K562 (cell line): Measurements from ENCODE around the gene NACC1. TPM values are rescaled to one million over a fixed set of nuclear protein-coding genes. Genes with fewer than 3 reads are reported as not detected.

ENCODE experiments used
- CHD4 ChIP-seq: fragments of 200-600 bp; sonication (generic); IDR thresholded peaks from 3 replicates; pipeline ENCODE4 v1.6.1; 2012; ENCODE audit warnings: low read depth, mild to moderate bottlenecking, mixed read lengths, low read length, inconsistent platforms; ENCODE audit not compliant: insufficient read depth, insufficient replicate concordance, poor library complexity, severe bottlenecking
- DIDO1 ChIP-seq: fragments of 450-650 bp; IDR thresholded peaks from 2 replicates; pipeline ENCODE4 v1.6.1; 2016; ENCODE audit warnings: low read depth, missing biosample characterization, missing genetic modification characterization
- FOXJ2 ChIP-seq: fragments of 200-800 bp; sonication (Bioruptor generic); IDR thresholded peaks from 2 replicates; pipeline ENCODE4 v1.6.1; 2016; ENCODE audit warnings: missing genetic modification characterization, missing compliant biosample characterization
- GABPB2 ChIP-seq: fragments of 250-450 bp; sonication (Bioruptor Pico); conservative IDR thresholded peaks from 2 replicates; pipeline ENCODE4 v1.5.1; 2021; ENCODE audit warnings: mild to moderate bottlenecking
- KAT7 ChIP-seq: sonication (generic); formaldehyde crosslinking; IDR thresholded peaks from 2 replicates; pipeline ENCODE4 v1.8.0; 2022; ENCODE audit warnings: missing genetic modification reagents, mild to moderate bottlenecking, borderline replicate concordance
- LCOR ChIP-seq: sonication (generic); formaldehyde crosslinking; IDR thresholded peaks from 2 replicates; pipeline ENCODE4 v1.8.0; 2022; ENCODE audit warnings: mild to moderate bottlenecking, missing genetic modification reagents
- MEF2D ChIP-seq: conservative IDR thresholded peaks from 2 replicates; pipeline ENCODE4 v1.6.1; 2016; ENCODE audit warnings: low read depth, missing genetic modification characterization, missing compliant biosample characterization
- POLR2B ChIP-seq: fragments of 450-650 bp; IDR thresholded peaks from 2 replicates; pipeline ENCODE4 v1.6.1; 2018; ENCODE audit warnings: low read depth; ENCODE audit not compliant: partially characterized antibody
- TAF1 ChIP-seq: IDR thresholded peaks from 2 replicates; pipeline ENCODE4 v1.6.1; 2011; ENCODE audit warnings: mild to moderate bottlenecking, low read length, moderate library complexity; ENCODE audit not compliant: insufficient read depth, control insufficient read depth, severe bottlenecking; ENCODE audit errors: extremely low read depth
- TAF15 ChIP-seq: fragments of 200-400 bp; formaldehyde crosslinking; IDR thresholded peaks from 2 replicates; pipeline ENCODE4 v1.6.1; 2017; ENCODE audit warnings: mild to moderate bottlenecking, low read depth, low read length, moderate library complexity
- TAF7 ChIP-seq: fragments of 450-650 bp; IDR thresholded peaks from 2 replicates; pipeline ENCODE4 v1.6.1; 2016; ENCODE audit warnings: missing genetic modification characterization, missing compliant biosample characterization
- XRCC4 ChIP-seq: IDR thresholded peaks from one replicate; pipeline ENCODE4 v1.6.1; 2011; ENCODE audit not compliant: insufficient read depth, insufficient read length; ENCODE audit errors: extremely low read depth
- ZNF778 ChIP-seq: fragments of 450-650 bp; formaldehyde crosslinking; IDR thresholded peaks from 2 replicates; pipeline ENCODE4 v1.4.0; 2020; ENCODE audit warnings: mild to moderate bottlenecking, moderate library complexity
- polyA plus RNA-seq, 8 experiments: library from polyadenylated mRNA; depleted of rRNA in 4 of 8; stranded (reverse) in 5 of 8; unstranded in 3 of 8; fragments of >200 nt; fragmentation: Nextera tagmentation in 2 of 8; fragmentation: Illumina TruSeq in 1 of 8; extraction: Ambion mirVana in 2 of 8; extraction: Trizol in 1 of 8; gene quantifications; 2 replicates each; pipeline versions ENCODE4 v1.2.1 to v1.2.3, GENCODE V29; 2011 to 2014; ENCODE audit warnings: inconsistent platforms in 1 of 8, missing spikeins in 1 of 8
- total RNA-seq, 7 experiments: library from RNA; depleted of rRNA in 6 of 7; stranded (reverse); fragments of >200 nt in 6 of 7; fragmentation: Illumina TruSeq in 2 of 7; extraction: Trizol in 2 of 7; gene quantifications; 2 replicates each; pipeline versions ENCODE4 v1.2.1 to v1.2.3, GENCODE V29; 2011 to 2021; ENCODE audit warnings: low replicate concordance in 1 of 7
- TF ChIP-seq, protein P1 (sequence below), 2 experiments: IDR thresholded peaks in 1 of 2; conservative IDR thresholded peaks in 1 of 2; 2 replicates each; pipeline ENCODE4 v1.6.1; 2016; ENCODE audit warnings: low read depth in 2 of 2, mild to moderate bottlenecking in 1 of 2, missing compliant biosample characterization in 1 of 2, missing genetic modification characterization in 1 of 2, moderate library complexity in 1 of 2
- TF ChIP-seq, protein P2 (sequence below): sonication (generic); formaldehyde crosslinking; IDR thresholded peaks from 2 replicates; pipeline ENCODE4 v1.8.1; 2023; ENCODE audit warnings: mild to moderate bottlenecking, missing genetic modification reagents, moderate library complexity
- TF ChIP-seq, protein P3 (sequence below): fragments of 250-450 bp; sonication (Bioruptor Pico); IDR thresholded peaks from 2 replicates; pipeline ENCODE4 v1.8.0; 2021; ENCODE audit warnings: mild to moderate bottlenecking, moderate library complexity
- TF ChIP-seq, protein P4 (sequence below), 2 experiments: fragments of 450-650 bp in 1 of 2; IDR thresholded peaks; 2 replicates each; pipeline ENCODE4 v1.6.1; 2011 to 2017; ENCODE audit warnings: low read depth in 2 of 2, antibody characterized with exemption in 1 of 2, borderline replicate concordance in 1 of 2, low read length in 1 of 2, mild to moderate bottlenecking in 1 of 2, mixed read lengths in 1 of 2; ENCODE audit not compliant: control insufficient read depth in 1 of 2

The NACC1 gene
- total and polyA plus RNA-seq, 9 of the 15 experiments (the other 6 are each of a cell fraction or from before 2014, with no cell fraction given), result 0.04 to 96.6 (median 25.8) TPM

DNA sequence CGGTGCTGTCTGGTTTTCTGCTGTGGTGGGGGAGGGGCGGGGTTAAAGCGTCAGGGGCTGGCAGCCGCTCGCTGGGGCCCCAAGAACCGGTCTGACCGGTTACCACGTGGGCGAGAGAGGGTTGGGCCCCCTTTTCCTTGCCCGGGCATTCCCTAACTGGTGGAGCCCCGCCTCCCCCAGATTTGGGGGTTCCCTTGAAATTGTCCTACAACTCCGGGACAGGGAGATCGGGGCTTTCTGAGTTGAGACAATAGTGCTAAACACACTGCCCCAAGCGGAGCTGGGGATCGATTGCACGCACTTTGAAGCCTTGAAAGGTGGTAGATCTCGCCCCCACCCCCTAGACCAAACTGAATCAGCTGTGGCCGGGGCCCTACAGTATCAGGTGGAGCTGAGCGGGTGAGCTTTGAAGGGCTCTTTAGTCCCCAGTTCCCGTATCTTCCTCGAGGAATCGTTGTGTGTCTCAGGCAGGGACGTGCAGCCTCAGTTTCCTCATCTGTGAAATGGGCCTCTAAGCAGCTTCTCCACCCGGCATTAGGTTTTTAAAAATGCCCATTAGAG lies 36.9 kb downstream of the NACC1 start (continued):
- TF ChIP-seq, protein P1, sequence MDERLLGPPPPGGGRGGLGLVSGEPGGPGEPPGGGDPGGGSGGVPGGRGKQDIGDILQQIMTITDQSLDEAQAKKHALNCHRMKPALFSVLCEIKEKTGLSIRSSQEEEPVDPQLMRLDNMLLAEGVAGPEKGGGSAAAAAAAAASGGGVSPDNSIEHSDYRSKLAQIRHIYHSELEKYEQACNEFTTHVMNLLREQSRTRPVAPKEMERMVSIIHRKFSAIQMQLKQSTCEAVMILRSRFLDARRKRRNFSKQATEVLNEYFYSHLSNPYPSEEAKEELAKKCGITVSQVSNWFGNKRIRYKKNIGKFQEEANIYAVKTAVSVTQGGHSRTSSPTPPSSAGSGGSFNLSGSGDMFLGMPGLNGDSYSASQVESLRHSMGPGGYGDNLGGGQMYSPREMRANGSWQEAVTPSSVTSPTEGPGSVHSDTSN (CRISPR knock-in tag; IDR thresholded peaks at IDR 0.05; ENCODE audit: low read depth), result no peak
- TF ChIP-seq, protein P1 (tag; conservative IDR thresholded peaks at IDR 0.05; ENCODE audit: low read depth), result no peak
- TF ChIP-seq, protein P2, sequence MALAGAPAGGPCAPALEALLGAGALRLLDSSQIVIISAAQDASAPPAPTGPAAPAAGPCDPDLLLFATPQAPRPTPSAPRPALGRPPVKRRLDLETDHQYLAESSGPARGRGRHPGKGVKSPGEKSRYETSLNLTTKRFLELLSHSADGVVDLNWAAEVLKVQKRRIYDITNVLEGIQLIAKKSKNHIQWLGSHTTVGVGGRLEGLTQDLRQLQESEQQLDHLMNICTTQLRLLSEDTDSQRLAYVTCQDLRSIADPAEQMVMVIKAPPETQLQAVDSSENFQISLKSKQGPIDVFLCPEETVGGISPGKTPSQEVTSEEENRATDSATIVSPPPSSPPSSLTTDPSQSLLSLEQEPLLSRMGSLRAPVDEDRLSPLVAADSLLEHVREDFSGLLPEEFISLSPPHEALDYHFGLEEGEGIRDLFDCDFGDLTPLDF, result no peak; the same call in 1 of the 2 replicates
- TF ChIP-seq MEF2D (0 out of 2 replicates have a peak, but pooled peaks have one; percentile 22), TAF15 (peak; percentile 38; the same call in 1 of the 2 replicates), DIDO1 (tag) (no peak), TAF7 (tag) (no peak), POLR2B (peak; percentile 86), FOXJ2 (tag) (peak; percentile 56; the same call in 1 of the 2 replicates), CHD4 (no peak), KAT7 (CRISPR knock-in tag) (peak; percentile 76; the same call in 1 of the 2 replicates), TAF1 (peak; percentile 49), ZNF778 (CRISPR knock-in tag) (no peak), LCOR (CRISPR knock-in tag) (no peak; the same call in 1 of the 2 replicates), XRCC4 (no peak), GABPB2 (no peak)
- TF ChIP-seq, protein P3, sequence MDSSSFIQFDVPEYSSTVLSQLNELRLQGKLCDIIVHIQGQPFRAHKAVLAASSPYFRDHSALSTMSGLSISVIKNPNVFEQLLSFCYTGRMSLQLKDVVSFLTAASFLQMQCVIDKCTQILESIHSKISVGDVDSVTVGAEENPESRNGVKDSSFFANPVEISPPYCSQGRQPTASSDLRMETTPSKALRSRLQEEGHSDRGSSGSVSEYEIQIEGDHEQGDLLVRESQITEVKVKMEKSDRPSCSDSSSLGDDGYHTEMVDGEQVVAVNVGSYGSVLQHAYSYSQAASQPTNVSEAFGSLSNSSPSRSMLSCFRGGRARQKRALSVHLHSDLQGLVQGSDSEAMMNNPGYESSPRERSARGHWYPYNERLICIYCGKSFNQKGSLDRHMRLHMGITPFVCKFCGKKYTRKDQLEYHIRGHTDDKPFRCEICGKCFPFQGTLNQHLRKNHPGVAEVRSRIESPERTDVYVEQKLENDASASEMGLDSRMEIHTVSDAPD, result no peak
- TF ChIP-seq, protein P4, sequence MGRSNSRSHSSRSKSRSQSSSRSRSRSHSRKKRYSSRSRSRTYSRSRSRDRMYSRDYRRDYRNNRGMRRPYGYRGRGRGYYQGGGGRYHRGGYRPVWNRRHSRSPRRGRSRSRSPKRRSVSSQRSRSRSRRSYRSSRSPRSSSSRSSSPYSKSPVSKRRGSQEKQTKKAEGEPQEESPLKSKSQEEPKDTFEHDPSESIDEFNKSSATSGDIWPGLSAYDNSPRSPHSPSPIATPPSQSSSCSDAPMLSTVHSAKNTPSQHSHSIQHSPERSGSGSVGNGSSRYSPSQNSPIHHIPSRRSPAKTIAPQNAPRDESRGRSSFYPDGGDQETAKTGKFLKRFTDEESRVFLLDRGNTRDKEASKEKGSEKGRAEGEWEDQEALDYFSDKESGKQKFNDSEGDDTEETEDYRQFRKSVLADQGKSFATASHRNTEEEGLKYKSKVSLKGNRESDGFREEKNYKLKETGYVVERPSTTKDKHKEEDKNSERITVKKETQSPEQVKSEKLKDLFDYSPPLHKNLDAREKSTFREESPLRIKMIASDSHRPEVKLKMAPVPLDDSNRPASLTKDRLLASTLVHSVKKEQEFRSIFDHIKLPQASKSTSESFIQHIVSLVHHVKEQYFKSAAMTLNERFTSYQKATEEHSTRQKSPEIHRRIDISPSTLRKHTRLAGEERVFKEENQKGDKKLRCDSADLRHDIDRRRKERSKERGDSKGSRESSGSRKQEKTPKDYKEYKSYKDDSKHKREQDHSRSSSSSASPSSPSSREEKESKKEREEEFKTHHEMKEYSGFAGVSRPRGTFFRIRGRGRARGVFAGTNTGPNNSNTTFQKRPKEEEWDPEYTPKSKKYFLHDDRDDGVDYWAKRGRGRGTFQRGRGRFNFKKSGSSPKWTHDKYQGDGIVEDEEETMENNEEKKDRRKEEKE (IDR thresholded peaks at IDR 0.05; ENCODE audit: borderline replicate concordance in 1 of 2, control insufficient read depth in 1 of 2, low read depth in 2 of 2, low read length in 1 of 2), result peak in 1 of 2 experiments; percentile 66; a peak in 2 of 4 replicates
